GM21515 (cell line): ENCODE data around the gene ZFHX3.
"Not testable (repeated sequence)": the region's sequence is repeated elsewhere in the genome, so short reads cannot be mapped to it uniquely, and the experiment has no call there.

Experiments
- ATAC-seq: cut with Tn5 transposase; IDR thresholded peaks from one replicate; pipeline ENCODE4 v1.9.1; 2021; ENCODE audit not compliant: unreplicated experiment

ZFHX3 gene

DNA sequence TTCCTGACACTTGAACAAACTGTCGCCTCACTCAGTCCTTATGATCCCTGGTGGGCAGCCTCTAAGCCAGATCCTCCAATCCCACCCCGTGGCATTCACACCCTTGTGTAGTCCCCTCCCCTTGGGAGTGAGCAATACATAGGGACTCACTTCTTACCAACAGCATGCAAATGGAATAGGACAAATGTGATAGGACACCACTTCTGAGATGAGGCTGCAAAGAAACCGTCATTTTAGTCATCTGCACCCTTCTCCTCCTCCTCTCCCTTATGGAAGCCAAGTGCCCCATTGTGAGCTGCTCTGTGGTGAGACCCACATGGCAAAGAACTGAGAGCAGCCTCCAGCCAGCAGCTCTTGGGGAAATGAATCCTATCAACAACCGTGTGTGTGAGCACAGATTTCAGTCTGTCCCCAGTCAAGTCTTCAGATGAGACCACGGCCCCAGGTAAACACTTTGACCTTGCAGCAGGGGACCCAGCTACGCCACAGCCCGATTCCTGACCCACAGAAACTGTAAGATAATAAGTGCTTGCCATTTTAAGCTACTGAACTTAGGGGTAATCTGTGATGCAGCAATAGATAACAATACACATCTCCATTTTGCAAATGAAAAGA, 46.9 kb downstream of the ZFHX3 start:
- no peak for ATAC-seq

DNA sequence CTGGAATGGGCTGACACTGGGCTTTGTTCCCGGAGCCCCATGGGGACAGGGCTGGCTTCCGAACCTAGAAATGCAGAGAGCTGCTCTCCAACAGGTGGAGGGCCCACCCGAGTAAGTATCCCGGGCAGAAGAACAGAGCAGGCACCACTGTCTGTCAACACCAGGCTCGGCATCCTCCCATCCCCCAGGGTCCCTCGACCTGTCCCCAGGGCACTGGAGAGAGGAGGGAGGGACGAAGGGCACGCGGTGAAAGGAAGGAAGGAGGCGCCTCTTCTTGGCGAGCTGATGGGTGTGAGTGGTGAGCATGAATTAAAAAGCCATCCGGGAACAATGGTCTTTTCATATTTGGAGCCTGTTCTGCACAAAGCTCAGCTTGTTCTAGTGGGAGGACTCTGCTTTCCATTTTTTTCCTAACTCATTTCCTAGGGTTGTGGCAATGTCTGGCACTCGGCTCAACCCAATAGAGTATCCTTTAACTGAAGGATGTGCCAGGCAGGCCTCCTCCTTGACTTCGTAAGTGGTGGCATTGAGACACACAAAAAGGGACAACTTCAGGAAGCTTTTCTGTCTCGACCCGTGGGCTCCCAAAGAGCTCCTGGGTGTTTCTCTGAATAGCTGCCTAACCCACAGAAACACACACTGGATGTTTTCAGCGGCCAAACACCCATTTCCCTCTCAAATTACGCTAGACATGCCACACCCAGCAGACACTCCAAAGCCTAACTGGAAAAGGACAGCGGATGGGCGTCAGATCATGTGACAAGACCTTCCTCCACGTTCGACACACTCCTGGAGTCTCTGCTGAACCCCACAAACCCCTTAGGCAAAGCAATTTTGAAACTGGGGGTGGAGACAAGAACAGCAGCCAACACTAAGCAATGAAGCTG, 47.7 kb downstream of the ZFHX3 start:
- no peak for ATAC-seq

DNA sequence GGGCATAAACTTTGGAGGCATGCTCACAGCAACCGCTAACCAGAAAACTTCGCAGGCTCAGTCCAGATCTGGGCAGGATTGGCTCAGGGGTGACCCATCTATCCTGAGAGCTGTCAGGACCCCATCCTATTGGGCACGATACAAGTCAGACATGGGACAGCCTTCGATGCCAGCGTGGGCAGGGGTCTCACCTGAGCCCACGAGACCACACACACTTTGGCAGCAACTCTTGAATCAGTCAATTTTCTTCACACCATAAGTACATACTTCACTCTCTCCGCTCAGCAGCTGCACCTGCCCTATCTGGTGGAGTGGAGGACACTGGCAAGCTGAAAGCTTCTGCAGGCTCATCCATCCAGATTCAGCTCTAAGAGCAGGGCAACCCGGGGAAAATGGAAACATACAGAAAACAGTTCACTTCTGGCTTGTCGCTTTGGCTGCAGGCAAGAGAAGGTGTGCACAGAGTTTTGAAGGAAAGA, 48.3 kb downstream of the ZFHX3 start:
- no peak for ATAC-seq

DNA sequence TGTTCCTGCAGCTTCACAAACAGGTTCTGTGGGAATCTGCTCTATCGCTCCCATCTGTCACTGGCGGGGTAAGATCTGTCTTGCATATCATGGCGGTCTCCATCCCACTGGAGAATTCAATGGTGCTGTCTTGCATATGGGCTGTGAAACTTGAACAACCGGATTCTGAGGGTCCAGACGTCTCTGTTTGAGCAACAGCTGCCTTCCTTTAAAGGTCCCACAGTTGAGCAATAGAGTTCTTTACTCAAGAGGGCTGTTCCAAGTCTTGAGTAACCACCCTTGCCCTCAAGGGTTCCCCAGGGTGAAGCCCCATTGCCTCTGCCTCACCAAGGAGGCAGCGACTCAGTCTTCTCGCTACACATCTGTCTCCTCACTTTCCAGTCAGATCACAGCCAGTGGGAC, 50.8 kb downstream of the ZFHX3 start:
- no peak for ATAC-seq

DNA sequence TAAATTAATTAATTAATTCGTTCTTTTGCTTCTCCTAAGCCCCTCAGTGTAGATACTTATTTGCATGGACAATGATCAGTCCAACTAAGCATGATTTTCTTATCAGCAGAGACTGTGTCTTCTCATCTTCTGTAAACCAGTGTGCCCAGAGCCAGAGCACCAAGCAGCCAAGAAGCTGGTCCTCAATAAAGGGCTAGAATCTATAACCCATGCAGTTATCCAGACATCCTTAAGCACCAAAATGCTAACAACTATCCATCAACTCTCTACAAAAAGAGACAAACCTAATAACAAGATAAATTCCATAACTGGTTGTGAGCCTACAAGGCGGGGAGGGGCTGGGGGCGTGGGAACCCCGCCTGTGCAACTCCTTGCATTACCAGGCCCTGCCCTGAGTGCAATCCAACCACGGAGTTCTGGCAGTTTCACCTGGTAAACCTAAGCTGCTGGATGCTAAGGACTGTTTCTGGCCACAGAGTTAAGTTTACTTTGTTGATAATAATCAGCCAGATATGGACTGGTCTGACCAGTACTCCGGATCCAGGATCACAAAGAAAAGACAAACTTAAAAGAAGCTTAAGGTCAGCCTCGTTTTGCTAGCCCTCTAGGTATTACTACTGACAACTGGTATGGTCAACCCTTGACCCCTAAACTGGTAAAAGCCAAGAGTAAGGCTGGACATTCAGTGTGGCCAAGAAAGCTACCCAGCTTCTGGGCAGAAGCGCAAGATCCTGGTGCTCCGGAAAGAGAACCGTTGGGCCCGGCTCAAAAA, 51.5 kb downstream of the ZFHX3 start:
- ATAC-seq, result no peak

DNA sequence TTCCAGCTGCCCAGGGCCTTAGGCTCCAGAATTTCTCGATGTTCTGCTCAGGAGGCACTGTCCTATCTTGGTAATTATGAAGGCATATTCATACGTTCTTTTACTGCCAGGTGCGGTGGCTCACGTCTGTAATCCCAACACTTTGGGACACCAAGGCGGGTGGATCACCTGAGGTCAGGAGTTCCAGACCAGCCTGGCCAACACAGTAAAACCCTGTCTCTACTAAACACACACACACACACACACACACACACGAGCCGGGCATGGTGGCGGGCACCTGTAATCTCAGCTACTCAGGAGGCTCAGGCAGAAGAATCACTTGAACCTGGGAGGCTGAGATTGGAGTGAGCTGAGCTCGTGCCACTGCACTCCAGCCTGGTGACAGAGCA, 52.1 kb downstream of the ZFHX3 start:
- ATAC-seq, result not testable (repeated sequence)

DNA sequence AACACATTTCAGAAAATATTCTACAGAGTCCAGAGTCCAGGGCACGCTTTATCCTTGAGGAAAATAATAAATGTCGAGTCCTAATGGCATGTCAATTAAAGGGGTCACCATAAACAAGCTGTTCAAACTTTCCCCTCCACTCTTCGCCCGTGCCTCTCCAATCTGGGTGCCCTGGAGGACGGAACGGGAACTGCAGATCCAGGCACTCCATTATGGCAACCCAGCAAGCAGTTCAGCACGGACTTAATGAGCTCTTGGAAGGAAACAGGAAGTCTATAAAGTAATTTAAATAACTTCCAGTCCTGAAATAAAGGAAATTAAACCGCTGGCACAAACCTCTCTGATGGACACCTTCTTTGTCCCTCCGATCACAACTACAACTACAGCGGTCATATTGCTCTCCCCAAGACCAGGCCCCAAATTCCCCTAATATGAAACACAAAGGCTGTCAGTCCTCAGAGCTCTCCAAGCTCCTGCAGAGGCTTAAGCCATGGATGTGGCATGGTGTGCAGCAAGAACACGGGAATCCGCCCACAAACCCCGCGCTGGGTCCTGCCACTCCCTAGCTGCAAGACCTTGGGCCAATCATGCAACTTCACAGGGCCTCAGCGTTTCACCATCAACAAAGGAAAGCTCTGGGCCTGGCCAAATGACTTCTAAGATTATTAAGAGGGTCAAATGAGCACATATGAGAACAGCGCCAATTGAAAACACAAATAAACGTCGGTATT, 52.6 kb downstream of the ZFHX3 start:
- ATAC-seq, result no peak

DNA sequence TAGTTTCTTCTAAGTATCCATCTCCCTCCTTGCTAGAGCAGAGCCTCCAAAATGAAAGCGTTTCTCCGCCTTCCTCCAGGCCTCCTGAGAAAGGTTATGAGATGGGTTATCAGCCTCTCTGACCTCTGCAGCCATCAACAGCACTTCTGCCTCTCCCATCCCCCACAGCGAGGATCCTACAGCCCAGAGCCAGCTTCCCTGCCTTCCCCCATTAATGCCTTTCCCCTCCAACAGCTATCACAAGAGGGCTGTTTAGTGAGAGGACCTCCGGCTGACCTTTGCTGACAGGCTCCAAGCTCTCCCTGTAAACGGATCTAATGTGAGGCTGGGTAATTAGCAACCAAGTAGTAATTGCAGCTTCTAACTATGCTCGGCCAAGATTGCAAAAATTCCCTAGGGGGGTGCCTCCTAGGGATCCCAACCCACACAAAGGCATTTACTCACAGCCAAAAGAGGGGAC, 55.8 kb downstream of the ZFHX3 start:
- no peak for ATAC-seq

DNA sequence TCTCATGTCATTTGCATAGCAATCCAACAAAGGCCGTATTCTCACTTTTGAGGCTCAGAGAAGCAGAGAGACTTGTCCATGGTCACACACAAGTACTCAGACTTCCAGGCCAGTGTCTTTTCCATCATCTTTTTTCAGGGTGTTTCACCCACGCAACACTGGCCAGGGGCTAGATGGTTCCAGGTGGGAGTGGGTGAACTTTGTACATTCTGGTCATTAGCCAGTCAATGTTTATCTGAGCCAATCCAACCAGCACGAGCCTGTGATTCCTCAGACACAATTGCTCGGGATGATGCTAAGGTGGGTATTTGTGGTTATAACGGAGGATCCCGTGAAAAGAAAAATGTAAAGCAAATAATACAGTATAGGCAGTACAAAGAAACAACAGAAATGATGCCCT, 56.3 kb downstream of the ZFHX3 start:
- ATAC-seq, result no peak

DNA sequence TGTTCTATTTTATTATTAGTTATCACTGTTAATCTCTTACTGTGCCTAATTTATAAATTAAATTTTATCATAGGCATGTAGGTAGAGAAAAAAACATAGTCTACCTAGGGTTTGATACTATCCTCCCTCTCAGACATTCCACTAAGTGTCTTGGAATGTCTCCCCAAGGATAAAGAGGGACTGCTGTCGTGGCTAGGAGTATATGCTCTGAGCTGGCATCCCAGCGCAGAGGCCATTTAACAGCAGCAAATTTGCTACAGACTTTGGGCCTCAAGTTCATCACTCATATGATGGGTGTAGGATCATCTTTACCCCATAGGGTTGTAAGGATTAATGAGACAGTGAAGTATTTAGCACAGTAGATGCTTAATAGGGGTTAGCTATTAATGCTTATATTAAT, 56.7 kb downstream of the ZFHX3 start:
- ATAC-seq, result no peak

DNA sequence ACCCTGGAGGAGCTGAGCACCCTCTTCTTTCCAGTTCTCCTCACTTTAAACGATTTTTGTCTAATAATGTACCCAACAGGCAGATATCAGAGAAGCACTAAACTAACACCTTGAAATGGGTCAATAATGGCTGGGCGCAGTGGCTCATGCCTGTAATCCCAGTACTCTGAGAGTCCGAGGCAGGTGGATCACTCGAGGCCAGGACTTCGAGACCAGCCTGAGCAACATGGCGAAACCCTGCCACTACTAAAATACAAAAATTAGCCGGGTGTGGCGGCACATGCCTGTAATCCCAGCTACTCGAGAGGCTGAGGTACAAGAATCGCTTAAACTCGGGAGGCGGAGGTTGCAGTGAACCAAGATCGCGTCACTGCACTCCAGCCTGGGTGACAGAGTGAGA, 57.4 kb downstream of the ZFHX3 start:
- ATAC-seq, result no peak

DNA sequence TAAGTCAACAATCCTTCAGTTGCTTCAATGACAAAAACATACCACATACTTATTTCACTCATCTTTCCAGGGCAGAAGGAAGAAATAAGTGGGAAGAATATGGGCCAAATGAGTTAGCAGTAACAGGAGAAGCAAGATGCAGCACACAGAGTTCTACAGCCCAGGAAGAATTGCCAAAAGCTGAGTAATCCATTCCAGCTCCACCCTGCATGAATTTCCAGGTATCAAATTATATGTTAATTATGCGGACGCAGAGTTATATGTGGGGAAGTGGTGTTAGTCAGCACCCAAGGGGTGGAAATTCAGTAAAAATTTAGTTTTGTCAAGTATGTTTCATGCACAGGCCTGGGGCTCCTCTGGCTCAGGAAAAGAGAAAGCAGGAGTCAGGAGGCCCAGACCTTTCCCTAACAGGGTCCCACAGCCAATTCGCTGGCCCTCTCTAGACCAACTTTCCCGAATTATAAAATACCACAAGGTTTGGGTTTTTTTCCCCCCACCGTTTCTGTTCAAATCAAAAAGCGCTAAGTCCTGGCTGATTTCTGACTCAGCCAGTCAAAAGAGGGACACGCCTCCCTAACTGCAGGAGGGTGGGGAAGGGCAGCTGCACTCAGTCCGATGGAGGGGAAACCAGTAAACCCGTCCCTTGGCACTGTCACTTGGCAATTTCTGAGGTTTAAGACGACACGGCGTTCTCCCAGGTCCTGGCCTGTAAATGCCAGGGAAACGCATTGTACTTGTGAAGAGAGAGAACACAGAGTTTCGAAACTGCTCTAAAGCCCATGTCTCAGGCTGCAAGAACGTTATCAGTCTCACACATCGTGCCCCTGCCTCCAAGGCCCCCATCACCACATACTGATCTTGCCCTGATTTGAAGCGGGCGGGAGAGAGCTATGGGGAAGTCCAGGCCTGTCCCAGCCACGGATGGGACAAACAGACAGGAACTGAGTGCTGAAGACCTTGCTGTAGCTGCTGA, 58.1 kb downstream of the ZFHX3 start:
- ATAC-seq, result no peak

DNA sequence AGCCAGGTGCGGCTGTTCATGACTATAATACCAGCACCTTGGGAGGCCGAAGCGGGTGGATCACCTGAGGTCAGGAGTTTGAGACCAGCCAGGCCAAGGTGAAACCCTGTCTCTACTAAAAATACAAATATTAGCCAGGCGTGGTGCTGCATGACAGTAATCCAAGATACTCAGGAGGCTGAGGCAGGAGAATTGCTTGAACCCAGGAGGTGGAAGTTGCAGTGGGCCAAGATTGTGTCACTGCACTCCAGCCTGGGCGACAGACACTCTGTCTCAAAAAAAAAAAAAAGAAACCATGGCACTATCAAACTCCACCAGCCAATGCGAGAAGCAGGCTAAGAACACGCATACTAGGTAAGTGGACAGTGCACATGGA, 58.7 kb downstream of the ZFHX3 start:
- ATAC-seq, result not testable (repeated sequence)

DNA sequence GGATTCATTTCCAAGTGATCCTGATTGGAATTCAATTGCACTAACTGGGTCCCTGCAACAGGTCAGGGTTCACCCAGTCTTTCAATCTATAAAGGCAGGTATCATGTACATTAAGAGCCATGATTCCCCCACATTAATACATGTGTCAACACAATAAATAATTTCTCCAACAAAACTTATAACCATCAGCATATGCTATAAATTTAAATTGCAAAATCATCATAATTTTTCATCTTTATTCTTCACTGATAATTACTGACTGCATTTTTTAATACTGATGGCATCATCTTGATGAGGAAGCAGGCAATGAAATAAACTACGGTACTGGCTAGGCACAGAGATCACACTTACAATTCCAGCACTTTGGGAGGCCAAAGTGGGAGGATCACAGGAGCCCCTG, 59.4 kb downstream of the ZFHX3 start:
- no peak for ATAC-seq

DNA sequence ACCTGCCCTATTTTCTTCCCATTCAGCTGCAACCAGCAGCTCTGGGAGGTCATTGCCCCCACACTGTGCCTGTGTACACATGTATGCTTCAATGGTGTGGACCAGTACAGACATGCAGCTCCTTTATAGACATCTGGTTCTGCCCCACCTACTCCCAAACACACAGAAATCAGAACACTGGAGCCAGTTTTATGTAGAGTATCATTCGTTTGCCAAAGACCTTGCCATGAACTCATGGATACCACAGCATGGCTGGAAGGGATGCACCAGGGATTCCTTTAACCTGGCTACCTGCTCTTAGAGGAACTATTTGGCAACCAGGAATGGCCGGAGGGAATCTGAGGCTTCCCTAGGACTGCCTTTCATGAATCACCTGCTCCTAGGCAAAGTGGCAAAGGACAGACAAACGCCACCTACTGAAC, 60.4 kb downstream of the ZFHX3 start:
- no peak for ATAC-seq

DNA sequence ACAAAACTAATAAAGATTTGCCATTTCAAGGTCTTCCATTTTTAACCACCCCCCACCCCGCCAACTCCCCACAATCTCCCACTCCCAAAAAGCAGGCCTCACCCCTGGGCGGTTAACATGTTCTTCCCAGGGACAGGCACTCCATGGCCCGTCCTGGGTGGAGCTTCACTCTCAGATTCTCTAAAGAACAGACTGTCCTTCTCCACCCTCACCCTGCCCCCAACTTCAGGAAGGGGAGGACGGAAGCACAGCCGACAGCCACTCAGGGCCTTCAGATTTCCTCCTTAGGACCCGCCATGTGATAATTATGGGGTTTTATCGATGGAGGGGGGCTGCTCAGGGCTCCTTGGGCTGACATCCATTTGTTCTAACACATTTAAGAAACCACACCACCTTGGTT, 61.9 kb downstream of the ZFHX3 start:
- no peak for ATAC-seq

DNA sequence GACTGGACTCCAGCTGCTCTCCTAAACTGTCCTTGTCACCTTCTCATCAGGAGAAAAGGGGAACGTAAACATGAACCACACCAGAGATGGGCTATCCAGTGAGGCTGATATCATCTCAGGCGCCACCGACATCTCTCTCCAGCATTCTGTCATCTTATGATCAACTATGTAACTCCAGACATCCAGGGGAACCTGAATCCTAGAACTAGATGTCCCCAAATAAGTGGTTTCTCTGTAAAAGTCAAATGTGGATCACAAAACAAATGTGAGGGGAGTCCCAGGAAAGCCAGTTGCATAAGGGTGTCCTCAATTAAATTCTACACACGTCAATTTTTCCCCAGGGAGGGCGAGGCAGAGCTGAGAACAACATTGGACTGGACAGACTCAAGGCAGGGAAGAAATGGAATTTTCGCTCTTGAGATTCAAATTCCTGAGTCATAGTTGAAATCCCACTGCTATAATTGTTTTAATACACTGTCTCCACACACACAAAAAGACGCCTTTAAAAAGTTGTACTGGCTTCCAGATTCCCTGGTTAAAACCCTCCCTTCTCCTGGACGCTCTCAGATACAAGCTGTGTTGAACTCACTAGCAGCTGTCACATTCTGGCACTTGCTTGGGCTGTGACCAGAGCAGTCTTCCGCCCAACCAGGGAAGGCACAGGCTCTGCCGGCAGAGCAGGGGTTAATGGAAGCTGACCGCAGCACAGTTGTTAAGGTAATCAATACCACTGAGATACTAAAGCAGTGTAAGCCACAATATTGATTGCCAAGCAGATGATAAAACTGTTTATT, 62.6 kb downstream of the ZFHX3 start:
- no peak for ATAC-seq

DNA sequence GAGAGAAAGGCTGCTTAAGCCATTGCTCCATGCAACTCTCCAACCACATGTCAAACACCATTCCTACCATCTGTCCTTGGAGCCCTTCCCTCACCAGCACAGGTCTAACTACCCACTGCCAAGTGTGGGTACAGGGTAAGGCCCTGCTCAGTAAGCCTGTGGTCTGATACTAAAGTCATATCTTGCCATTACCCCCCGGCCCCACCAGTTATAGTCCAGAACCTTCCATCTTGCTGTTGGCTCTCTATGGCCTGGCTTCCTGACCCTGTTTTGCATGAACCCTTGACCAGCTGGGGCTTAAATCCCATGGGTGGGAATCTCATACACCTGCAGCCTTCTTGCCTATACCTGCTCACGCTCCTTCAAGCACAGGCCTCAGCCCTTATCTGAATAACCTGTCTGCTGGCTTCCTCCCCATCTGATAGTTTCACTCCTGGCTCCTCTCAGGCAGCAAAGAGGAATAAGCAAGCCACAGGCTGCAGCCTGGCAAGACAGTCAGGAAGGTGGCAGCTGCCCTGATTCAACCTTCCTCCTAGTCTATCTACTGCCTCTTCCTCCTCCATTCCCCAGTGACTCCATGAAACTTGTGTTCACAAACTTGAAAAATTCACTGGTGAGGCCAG, 64.1 kb downstream of the ZFHX3 start:
- no peak for ATAC-seq

DNA sequence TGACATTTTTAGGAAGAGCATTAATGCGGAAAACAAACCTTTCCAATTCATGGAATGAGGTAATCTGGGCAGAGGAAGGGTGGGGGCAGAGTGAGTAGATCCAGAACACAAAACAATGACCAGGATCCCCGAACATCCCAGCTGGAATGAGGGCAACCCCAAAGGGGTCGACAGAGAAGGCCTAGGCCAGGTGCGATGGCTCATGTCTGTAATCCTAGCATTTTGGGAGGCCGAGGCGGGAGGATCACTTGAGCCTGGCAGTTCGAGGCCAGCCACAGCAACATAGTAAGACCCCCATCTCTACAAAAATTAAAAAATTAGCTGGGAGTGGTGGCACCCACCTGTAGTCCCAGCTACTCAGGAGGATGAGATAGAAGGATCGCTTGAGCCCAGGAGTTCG, 64.7 kb downstream of the ZFHX3 start:
- no peak for ATAC-seq
